IPS-11a (cell line): ENCODE measurements around the gene PTMA.
"Not testable (repeated sequence)": the region's sequence is repeated elsewhere in the genome, so short reads cannot be mapped to it uniquely, and the experiment has no call there.

Experiments
- H3K4me3 ChIP-seq: one replicate; pipeline ENCODE4 v1.5.1; 2013; ENCODE audit warnings: low read depth, low read length, control low read depth

The PTMA gene, protein sequence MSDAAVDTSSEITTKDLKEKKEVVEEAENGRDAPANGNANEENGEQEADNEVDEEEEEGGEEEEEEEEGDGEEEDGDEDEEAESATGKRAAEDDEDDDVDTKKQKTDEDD

DNA sequence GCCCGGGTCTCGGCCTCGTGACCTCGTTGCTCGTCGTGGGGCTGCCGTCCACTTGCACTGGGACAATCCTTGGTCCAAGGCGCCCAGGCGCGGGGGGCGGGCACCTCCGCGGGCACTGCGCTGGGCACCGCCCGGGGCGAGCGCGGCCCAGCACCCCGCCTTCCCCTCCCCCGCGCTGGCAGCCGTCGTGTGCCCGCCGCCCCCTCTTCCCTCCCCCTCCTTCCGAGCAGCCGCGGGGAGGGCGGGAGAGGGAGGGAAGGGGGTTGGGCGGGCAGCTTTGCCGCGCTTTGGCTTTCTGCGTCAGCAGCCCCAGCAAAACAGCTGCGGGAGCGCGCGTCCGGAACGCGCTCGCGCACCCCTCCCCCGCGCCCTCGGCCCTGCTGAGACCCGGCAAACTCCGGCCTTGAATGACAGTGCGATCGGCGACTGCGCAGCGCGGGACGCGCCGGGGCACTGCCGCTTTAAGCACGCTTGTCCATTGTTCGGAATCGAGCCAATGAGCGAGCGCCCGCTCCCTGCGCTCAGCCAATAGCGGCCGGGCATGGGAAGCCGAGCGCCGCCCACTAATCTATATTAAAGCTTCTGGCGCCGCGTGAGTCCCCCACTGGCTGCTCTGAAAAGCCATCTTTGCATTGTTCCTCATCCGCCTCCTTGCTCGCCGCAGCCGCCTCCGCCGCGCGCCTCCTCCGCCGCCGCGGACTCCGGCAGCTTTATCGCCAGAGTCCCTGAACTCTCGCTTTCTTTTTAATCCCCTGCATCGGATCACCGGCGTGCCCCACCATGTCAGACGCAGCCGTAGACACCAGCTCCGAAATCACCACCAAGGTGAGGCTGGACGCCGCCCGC is at the start of gene PTMA:
Gene PTMA (plus strand): TSS at position 599 of the 846 bp plus-strand sequence. CDS start 182 bp downstream, at position 781.
- H3K4me3 ChIP-seq, result peak within 1 kb of the TSS; percentile 90

DNA sequence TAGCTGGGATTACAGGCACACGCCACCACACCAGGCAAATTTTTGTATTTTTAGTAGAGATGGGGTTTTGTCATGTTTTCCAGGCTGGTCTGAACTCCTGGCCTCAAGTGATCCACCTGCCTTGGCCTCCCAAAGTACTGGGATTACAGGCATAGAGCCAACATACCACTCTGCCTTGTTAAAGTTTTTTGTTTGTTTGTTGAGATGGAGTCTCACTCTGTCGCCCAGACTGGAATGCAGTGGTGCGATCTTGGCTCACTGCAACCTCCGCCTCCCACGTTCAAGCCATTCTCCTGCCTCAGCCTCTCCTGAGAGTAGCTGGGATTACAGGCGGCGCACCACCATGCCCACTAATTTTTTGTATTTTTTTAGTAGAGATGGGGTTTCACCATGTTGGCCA is 48.3 kb upstream of the PTMA start:
- H3K4me3 ChIP-seq, result not testable (repeated sequence)

- no peak overlapping the region for H3K4me3 ChIP-seq
Measured at GRCh38 chr2:231660860-231661259, 47.5 kb upstream of the PTMA start.

DNA sequence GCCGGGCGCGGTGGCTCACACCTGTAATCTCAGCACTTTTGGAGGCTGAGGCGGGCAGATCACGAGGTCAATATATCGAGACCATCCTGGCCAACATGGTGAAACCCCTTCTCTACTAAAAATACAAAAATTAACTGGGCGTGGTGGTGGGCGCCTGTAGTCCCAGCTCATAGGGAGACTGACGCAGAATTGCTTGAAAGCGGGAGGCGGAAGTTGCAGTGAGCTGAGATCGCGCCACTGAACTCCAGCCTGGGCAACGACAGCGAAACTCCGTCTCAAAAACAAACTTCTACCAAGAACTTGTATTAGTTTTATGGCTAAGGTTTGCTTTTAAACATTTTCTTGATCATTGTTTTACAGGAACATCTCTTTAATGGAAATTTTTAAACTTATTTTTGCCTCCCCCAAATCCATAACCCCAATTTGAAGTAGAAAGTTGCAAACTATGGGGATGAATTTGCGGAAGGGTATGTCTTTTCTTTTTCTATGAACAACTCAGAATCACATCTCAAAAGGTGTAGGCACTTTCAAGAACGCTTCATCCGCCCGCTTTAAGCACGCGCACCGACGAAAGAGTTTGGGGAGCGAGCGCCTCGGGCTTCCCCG is 46.8 kb upstream of the PTMA start:
- H3K4me3 ChIP-seq, result no peak overlapping the region

- H3K4me3 ChIP-seq, result peak overlapping the region; percentile 8
Measured at GRCh38 chr2:231662028-231662810, 46.1 kb upstream of the PTMA start.

DNA sequence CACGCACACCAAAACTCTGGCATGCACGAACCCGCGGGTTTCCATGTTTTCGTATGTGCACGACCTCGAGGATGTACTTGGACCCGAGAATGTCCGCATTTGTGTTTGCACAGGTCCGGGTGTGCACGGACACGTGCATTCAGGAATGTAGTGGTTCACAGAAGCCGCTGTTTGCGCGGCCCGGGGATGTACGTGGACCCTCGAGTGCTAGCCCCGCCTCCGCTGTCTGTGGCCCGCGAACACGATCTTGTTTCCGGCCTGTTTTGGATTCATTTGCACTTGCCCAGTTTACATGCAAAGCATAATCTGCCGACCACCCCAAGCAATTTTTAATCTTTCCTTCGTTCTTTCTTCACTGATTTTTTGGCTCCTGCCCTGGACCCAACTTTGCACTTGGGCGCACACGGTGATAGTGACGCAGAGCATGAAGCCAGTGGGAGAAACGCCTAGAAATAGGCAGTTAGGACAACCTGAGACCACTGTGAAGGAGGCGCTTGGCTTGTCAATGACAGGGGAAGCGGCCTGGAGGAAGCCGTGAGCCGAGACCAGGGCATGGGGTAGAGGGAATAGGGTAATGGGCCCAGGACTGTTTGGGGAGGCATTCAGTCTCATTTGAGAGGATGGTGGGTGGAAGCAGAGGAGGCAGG is 45.4 kb upstream of the PTMA start:
- H3K4me3 ChIP-seq, result no peak overlapping the region

DNA sequence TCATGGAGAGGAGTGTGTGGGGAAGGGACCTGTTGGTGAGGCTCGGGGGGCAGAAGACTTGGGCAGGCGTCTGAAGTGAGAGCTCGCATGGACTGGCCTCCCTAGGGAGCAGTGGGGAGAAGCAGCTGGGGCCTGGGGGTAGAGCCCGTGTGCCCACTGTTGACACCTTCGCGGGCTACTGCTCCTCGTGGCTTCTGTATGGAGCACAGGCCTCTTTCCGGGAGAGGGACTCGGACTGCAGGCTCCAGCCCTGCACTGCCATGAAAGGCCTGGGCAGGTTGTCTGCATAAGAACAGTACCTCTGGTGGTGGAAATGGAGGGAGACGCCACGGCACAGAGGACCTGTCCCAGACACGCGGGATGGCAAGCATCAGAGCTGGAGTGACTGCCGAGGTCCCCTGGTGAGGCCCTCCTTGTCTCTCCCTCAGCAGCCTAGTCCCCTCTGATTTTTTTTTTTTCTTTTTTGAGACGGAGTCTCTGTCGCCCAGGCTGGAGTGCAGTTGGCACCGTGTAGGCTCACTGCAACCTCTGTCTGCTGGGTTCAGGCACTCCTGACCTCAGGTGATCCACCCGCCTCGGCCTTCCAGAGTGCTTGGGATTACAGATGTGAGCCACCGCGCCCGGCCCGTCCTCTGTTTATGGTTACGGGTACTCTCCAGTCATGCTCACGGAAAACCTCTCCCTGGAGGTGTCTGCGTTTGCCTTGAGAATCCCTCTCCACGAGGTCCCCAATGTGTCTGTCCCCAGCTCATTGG is 44.7 kb upstream of the PTMA start:
- H3K4me3 ChIP-seq, result no peak overlapping the region

- no peak overlapping the region for H3K4me3 ChIP-seq
Measured at GRCh38 chr2:231664727-231665126, 43.6 kb upstream of the PTMA start.

GRCh38 chr2:231665245-231666170 is 42.8 kb upstream of the PTMA start:
- no peak overlapping the region for H3K4me3 ChIP-seq

- H3K4me3 ChIP-seq, result peak overlapping the region; percentile 8
Measured at GRCh38 chr2:231666171-231667095, 41.9 kb upstream of the PTMA start.

- H3K4me3 ChIP-seq, result no peak overlapping the region
Measured at GRCh38 chr2:231667096-231667427, 41.3 kb upstream of the PTMA start.

DNA sequence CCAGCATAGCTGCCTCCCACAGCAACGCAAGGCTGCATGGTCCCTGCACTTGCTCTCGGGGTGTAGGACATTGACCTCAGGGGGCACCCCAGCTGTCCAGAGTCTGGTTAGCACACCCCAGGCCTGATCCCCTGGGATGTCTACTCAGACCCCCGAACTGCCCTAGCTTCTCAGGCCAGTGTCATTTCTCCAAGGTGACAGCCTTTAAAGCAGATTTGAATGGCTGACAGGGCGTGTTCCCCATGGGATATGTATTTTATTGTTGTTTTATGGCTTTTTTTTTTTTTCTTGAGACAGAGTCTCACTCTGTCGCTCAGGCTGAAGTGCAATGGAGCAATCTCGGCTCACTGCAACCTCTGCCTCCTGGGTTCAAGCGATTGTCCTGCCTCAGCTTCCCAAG is 40.8 kb upstream of the PTMA start:
- no peak overlapping the region for H3K4me3 ChIP-seq

GRCh38 chr2:231668981-231669380 is 39.3 kb upstream of the PTMA start:
- no peak overlapping the region for H3K4me3 ChIP-seq

- no peak overlapping the region for H3K4me3 ChIP-seq
Measured at GRCh38 chr2:231671270-231672050, 36.9 kb upstream of the PTMA start.

DNA sequence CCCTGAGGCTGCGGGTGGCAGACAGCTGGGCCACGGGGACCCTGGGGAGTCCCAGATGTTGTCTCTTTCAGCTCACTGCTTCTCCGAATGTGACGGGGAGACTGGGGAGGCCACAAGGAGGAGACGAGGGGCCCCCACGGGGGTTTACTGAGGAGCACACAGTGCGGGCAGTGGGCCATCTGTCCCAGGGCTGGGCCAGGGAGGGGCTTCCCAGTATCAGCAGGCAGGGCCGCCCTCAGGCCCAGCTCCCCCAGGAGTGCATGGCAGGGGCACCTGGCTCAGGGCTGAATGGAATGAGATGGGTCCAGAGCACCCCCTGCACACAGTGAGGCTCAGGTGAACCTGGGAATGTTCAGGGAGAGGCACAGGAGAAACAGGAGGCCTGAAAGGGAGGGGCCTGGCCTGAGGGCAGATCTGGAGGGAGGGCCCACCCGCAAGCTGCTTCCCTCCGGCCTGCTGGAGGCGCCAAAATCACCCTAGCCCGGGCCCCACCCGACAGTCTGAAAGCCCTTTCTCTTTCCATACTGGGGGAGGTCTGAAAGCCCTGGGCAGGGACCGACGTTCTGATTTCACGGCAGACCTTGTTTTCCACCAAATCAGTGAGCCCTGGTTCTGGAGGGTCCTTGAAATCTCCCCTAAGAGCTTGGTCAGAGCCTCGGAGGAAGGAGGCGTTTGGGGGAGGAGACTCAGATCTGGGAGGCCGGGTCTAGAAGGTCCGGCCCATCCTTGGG is 35.5 kb upstream of the PTMA start:
- peak overlapping the region; percentile 39 for H3K4me3 ChIP-seq

DNA sequence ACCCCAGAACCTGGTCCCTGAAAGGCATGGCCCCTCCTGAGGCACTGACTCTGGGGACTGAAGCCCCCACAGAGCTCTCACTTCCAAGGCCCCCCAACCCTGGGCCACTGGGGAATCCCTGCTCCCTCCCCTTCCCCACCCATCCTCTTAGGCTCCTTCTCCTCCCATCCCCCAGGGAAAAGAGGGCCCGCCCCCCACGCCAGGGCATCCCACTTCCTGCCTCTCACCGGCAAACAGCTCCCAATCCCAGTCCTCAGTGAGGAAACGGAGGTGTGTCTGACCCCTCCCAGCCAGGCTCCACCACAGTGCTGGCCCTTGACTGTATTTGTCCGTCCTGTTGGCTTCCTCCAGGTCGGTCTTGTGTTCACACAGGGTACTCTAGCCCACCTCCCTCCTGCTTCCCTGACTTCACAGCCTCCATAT is 35.0 kb upstream of the PTMA start:
- H3K4me3 ChIP-seq, result peak overlapping the region; percentile 39
